Activated CD8-positive, alpha-beta memory T cell treated with anti-CD3 and anti-CD28 coated beads, Interleukin-2, amount 50 U/mL, for 24 hours (primary cell): ENCODE data around the gene ITM2C.
A peak's percentile ranks its signal among the peaks of the same experiment; 100 is the strongest.

Experiments
- DNase-seq: peaks from one replicate; pipeline ENCODE4 v3.0.0-alpha.2; 2020; ENCODE audit errors: extremely low read depth

The ITM2C gene

DNA sequence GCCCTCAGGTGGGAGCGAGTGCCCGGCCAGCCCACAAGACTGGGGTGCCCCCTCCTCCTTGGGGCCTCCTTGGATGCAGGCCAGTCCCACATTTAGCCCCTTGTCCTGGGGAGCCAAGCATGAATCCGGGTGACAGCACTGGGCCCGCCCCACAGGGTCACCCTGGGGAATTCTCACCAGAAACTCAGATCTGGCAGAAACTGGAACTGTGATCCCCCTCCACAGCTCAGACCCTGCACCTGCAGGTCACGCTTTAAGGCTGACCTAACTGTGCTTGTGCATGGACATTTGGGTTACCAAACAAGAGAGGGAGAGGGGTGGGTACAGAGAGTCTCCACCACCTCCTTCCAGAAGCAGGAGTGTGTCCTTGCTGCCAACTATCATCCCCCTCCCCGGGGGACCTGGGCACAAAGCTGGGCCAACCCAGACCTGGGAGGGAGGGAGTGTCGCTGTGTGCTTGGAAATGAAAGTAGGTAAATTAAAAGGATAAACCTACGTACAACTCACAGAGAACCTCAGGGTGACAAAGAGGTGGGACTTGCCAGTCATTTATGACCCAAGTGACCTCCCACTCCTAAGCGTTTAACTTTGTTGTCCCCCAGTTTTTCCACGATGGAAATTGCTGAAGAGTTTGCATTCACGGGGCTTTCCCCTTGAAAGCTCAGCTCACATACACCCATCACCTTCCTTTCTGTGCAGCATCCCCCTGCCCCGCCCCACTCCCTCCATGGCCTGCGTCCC is 9.1 kb downstream of the ITM2C start:
- no peak for DNase-seq

- no peak for DNase-seq
Measured at GRCh38 chr2:230874456-230874855, 9.7 kb downstream of the ITM2C start.

DNA sequence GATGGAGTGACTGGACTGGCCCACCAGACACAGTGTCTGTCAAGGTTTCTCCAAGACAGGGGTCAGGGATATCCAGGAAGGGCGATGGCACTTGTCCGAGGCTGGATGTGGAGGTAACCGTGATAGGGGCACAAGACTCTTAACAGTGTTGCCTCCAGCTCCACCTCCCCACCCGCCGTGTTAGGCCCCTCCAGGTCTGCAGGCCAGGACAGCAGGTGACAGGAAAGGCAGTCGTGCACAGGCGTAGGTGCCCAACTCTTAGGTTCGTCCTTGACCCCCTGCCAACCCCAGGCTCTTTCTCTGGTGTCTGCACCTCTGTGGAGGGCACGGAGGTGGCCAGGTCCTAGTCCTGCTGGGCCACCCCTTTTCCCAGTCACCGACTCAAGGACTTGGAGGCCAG is 10.1 kb downstream of the ITM2C start:
- DNase-seq: no peak

DNA sequence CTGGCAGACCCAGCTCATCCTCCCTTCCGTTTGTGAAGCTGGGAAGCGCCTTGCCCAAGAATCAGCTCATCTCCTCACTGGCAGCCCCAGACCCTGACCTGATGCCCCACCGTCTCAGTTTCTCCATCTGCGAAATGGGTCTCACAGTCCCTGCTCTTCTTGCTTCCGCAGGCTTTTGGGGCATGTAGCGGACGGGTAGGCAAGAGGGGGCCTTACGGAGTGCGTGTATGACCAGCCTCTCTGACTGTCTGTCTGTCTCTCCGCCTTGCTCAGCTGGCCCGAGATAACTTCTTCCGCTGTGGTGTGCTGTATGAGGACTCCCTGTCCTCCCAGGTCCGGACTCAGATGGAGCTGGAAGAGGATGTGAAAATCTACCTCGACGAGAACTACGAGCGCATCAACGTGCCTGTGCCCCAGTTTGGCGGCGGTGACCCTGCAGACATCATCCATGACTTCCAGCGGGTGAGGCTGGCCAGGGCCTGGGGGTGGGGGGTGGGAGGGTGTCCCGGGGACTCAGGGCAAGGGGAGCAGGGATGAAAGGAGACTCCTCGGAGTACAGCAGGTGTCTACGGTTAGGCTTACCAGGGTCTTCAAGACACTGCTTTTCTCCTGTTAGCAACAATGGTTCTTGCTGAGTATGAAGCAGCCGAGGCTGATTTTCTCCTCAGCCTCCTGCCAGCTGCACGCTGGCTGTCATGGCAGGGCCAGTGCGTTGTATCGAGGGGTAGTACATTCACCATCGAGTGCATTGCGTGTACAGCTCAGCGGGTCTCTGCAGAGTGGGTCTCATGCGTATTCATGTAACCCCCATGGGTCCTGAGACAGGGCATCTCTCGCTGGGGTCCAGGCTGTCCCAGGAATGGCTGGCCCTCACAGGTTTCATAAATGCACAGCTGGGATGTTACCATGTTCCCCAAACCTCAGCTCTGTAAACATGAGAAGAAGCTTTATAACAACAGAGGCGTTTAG is 10.9 kb downstream of the ITM2C start:
- no peak for DNase-seq

DNA sequence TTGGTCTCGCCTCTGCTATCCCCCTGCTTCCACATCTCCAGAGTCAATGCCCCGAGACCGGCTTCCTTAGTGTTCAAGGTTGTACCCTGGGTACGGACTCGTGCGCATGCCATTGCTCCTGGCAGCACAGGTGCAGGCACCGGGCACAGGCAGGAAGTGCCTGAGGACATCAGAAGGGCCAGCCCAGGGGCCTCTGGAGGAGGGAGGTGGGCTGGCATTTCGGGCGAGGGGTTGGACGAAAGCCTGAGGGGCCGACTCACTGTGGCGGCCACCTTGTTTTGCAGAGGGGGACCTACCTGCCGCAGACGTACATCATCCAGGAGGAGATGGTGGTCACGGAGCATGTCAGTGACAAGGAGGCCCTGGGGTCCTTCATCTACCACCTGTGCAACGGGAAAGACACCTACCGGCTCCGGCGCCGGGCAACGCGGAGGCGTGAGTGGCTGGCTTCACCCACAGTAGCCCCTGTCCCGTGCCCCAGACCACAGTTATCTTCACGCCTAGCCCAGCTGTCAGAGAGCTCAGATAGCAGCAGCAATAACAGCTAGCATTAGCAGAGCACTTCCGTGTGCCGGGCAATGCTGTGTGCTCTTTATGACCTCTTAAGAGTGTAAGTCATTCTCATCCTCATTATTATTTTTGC is 12.5 kb downstream of the ITM2C start:
- no peak for DNase-seq

- peak; percentile 38 for DNase-seq
Measured at GRCh38 chr2:230877759-230878598, 13.2 kb downstream of the ITM2C start.

DNA sequence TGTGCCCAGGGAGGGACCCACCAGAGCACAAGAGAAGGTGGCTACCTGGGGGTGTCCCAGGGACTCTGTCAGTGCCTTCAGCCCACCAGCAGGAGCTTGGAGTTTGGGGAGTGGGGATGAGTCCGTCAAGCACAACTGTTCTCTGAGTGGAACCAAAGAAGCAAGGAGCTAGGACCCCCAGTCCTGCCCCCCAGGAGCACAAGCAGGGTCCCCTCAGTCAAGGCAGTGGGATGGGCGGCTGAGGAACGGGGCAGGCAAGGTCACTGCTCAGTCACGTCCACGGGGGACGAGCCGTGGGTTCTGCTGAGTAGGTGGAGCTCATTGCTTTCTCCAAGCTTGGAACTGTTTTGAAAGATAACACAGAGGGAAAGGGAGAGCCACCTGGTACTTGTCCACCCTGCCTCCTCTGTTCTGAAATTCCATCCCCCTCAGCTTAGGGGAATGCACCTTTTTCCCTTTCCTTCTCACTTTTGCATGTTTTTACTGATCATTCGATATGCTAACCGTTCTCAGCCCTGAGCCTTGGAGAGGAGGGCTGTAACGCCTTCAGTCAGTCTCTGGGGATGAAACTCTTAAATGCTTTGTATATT is 14.0 kb downstream of the ITM2C start:
- DNase-seq: no peak

DNA sequence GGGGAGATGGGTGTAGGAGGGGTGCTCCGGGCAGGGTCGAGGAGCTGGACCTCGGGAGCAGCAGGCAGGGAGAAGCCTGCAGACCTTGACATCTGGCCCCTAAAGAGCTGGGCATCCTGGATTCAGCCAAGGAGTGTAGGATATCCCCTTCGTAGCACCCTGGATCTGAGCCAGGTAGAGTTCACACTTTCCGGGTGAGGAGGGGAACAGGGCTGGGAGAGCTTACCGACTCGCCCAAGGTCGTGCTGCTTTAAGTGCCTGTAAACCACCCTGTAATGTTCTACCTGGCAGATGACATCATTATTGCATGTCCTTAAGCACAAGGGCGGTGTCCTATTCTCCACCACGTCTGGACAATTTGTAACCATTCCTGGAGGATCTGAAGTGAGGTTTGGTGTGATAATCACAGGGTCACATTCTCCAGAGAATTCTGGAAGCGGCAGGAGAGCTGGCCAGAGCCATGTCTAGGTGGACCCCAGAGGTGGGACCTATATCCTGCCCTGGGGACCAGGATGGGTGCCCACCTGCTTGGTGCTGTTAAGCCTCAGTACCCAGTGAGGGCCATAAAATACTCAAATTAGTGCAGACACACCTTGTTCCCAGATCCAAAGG is 14.6 kb downstream of the ITM2C start:
- no peak for DNase-seq

DNA sequence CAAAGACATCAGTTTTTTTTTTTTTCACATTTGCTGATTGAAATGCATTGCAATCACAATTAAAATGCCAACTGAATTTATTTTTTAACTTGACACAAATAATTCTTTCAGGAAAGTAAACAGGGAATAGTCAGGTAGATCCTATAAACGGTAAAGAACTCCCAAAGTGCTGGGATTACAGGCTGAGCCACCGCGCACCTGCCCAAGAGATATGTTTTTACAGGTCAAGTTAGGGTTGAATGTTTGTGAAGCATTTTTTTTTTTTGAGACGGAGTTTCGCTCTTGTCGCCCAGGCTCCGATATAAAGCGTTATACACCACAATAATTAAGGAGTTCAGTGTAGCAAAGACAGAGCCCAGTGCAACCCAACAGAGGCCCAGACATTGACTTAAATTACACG is 15.1 kb downstream of the ITM2C start:
- DNase-seq: no peak

DNA sequence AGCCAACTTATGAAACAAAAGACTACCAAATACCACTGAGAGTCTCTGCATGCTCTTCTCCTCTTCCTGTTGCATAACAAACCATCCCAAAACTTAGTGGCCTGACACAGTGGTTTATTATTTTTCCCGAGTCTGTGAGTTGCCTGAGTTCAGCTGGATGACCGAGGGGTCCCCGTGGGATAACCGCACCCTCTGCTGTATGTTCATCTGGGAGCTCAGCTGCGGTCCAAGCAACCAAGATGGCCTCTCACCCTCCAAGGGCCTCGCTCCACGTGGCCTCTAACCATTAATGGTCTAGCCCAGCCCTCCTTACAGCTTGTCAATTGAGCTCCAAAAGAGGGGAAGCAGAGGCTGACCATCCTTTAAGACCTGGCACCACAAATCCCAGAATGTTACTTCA is 17.1 kb downstream of the ITM2C start:
- DNase-seq: no peak

GRCh38 chr2:230885463-230886130 is 20.9 kb downstream of the ITM2C start:
- no peak for DNase-seq

- no peak for DNase-seq
Measured at GRCh38 chr2:230886206-230886605, 21.5 kb downstream of the ITM2C start.

- DNase-seq: no peak
Measured at GRCh38 chr2:230886671-230887071, 21.9 kb downstream of the ITM2C start.

DNA sequence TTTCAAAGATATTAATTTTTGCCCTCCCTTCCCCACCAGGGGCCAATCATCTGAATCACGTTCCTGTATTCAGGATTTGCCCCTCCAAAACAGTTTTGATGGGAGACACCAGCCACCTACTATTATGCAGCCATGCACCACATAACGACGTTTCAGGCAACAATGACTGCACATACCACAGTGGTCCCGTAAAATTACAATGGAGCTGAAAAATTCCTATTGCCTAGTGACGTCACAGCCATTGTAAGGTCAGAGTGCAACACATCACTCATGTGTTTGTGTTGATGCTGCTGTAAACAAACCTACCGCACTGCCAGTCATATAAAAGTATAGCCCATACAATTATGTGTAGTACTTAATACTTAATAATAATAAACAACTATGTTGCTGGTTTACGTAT is 22.6 kb downstream of the ITM2C start:
- DNase-seq: no peak

DNA sequence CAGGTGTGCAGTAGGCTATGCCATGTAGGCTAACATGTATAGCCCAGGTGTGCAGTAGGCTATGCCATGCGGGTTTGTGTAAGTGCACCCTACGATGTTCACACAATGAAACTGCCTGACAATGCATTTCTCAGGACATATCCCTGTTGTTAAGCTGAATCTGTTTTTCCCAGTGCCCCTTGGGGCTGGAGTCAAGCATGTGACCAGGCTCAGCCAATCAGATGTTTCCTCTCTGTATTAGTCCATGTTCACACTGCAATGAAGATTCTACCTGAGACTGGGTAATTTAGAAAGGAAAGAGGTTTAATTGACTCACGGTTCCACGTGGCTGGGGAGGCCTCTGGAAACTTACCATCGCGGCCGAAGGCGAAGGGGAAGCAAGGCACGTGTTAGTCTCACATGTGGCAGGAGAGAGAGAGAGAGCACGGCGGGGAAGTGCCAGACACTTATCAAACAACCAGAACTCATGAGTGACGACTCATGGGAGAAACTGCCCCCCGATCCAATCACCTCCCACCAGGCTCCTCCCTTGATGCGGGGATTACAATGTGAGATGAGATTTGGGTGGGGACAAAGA is 24.2 kb downstream of the ITM2C start:
- DNase-seq: no peak

- DNase-seq: no peak
Measured at GRCh38 chr2:230889911-230890601, 25.3 kb downstream of the ITM2C start.

GRCh38 chr2:230890646-230891045 is 25.9 kb downstream of the ITM2C start:
- DNase-seq: no peak

- no peak for DNase-seq
Measured at GRCh38 chr2:230891064-230891463, 26.3 kb downstream of the ITM2C start.

DNA sequence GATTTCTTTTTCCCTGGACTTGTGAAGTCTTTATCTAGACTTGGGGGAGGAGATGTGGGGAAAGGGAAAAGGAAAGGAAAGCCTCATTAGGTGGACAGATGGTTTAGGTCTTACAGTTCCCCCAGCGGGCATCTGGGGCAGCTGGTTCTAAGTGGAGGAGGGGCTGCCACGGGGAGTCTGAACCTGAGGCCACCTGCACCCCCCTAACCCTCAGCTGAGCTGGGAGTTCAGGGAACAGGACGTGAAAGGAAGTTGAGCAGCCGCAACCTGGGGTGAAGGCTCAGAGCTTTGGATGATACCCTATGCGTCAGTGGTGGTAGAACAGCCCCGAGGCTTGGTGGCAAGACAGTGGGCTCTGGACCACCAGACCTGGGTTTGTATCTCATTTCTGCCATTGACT is 26.8 kb downstream of the ITM2C start:
- no peak for DNase-seq
